ENCODE data around the gene TSPAN8. TPM values are rescaled to one million over a fixed set of nuclear protein-coding genes. Genes with fewer than 3 reads are reported as not detected.

Gene TSPAN8
- total RNA-seq, 1 donor from 2014 or later, result 2.9 TPM

DNA sequence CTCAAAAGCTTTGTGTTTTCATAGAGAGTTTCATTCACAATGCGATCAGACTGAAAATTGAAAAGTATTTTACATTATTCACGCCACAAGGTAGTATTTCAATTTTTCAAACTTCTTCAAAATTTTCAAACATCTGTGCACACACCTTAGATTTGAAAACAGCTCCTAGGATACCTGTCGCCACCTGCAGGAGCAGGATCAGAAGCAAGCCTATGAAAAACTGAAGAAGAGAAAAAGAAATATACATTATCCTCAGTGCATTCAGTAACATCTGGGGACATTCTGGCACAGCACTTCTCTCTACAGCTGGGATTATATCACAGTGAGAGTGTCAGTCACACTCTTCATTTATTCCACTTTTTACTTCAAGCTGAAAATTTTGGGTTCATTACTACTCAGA, 19.8 kb downstream of the TSPAN8 start:
- H3K4me1 ChIP-seq, result no peaks in the 10 kb centered on the region
- H3K27me3 ChIP-seq, result no peaks in the 10 kb centered on the region
- H3K27ac ChIP-seq, result no peak overlapping the region
- intact Hi-C loops (cut with DNase I), result no loop called here
- TF ChIP-seq POLR2A (IDR thresholded peaks at IDR 0.05) (no peak), POLR2AphosphoS5 (IDR thresholded peaks at IDR 0.05; ENCODE audit: insufficient read depth in 1 of 2, low read depth in 1 of 2) (no peak)
- TF ChIP-seq, protein P1, sequence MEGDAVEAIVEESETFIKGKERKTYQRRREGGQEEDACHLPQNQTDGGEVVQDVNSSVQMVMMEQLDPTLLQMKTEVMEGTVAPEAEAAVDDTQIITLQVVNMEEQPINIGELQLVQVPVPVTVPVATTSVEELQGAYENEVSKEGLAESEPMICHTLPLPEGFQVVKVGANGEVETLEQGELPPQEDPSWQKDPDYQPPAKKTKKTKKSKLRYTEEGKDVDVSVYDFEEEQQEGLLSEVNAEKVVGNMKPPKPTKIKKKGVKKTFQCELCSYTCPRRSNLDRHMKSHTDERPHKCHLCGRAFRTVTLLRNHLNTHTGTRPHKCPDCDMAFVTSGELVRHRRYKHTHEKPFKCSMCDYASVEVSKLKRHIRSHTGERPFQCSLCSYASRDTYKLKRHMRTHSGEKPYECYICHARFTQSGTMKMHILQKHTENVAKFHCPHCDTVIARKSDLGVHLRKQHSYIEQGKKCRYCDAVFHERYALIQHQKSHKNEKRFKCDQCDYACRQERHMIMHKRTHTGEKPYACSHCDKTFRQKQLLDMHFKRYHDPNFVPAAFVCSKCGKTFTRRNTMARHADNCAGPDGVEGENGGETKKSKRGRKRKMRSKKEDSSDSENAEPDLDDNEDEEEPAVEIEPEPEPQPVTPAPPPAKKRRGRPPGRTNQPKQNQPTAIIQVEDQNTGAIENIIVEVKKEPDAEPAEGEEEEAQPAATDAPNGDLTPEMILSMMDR (IDR thresholded peaks at IDR 0.05), result no peak
- no peak for DNase-seq (ENCODE audit: extremely low spot score in 2 of 2)
- no peaks in the 10 kb centered on the region for H3K36me3 ChIP-seq
- no peaks in the 10 kb centered on the region for H3K9me3 ChIP-seq
- no peak overlapping the region for H3K4me3 ChIP-seq

DNA sequence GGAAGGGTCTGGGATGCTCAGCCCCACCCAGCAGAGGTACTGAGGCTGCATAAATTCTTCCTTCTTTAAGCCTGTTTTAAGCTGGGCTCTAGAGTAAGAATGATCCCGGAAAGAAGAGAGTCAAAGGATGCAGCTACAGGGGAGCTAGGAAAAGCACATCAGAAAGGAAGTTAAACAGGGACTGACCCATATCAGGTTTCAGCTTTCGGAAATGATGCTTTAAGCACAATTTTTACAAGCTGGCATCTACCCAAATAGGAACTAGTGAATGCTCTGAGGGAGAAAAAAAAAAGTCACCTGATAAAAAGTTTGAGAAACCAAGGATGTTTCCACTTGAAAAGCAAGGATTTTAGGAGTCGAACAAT, 22.0 kb downstream of the TSPAN8 start:
- TF ChIP-seq POLR2A (IDR thresholded peaks at IDR 0.05) (no peak), POLR2AphosphoS5 (IDR thresholded peaks at IDR 0.05; ENCODE audit: insufficient read depth in 1 of 2, low read depth in 1 of 2) (no peak)
- TF ChIP-seq, protein P1 (IDR thresholded peaks at IDR 0.05), result no peak
- H3K4me1 ChIP-seq, result no peaks in the 10 kb centered on the region
- intact Hi-C loops (cut with DNase I), result no loop called here
- H3K4me3 ChIP-seq, result no peak overlapping the region
- no peaks in the 10 kb centered on the region for H3K36me3 ChIP-seq
- H3K27me3 ChIP-seq, result no peaks in the 10 kb centered on the region
- no peaks in the 10 kb centered on the region for H3K9me3 ChIP-seq
- H3K27ac ChIP-seq, result no peak overlapping the region
- DNase-seq (ENCODE audit: extremely low spot score in 2 of 2), result no peak

DNA sequence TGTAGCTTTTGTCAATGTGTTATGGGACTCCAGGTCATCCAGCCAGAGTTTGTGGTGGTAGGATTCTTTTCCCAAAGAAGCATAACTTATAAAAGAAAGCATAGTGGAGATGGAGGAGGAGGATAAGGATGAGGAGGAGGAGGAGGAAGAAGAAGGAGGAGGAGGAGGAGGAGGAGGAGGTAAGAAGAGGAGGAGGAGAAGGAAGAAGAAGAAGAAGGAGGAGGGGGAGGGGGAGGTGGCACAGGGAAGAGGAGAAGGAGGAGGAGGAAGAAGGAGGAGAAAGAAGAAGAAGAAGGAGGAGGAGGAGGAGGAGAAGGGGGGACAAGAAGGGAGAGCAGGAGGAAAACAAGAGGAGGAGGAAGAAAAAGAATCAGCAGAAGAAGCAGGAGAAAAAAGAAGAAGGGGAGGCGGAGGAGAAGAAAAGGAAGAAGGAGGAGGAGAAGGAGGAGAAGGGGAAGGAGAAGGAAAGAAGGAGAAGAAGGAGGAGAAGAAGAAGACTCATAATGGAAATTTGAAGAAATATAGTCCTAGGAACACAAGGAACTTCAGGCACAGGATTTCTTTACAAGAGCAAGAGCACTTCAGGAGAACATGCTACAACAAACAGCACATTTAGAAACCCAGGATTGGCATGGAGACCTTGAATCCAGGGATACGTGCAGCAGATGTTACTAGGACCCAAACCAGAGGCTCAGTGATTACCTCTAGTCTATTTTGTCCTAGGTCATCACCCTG, 22.6 kb downstream of the TSPAN8 start:
- Histone ChIP-seq H3K9me3 (no peaks in the 10 kb centered on the region), H3K27ac (no peak overlapping the region), H3K27me3 (no peaks in the 10 kb centered on the region), H3K4me3 (no peak overlapping the region), H3K36me3 (no peaks in the 10 kb centered on the region), H3K4me1 (no peaks in the 10 kb centered on the region)
- DNase-seq (ENCODE audit: extremely low spot score in 2 of 2), result no peak
- TF ChIP-seq POLR2A (IDR thresholded peaks at IDR 0.05) (no peak), POLR2AphosphoS5 (IDR thresholded peaks at IDR 0.05; ENCODE audit: insufficient read depth in 1 of 2, low read depth in 1 of 2) (no peak)
- TF ChIP-seq, protein P1 (IDR thresholded peaks at IDR 0.05), result no peak
- intact Hi-C loops (cut with DNase I), result no loop called here

DNA sequence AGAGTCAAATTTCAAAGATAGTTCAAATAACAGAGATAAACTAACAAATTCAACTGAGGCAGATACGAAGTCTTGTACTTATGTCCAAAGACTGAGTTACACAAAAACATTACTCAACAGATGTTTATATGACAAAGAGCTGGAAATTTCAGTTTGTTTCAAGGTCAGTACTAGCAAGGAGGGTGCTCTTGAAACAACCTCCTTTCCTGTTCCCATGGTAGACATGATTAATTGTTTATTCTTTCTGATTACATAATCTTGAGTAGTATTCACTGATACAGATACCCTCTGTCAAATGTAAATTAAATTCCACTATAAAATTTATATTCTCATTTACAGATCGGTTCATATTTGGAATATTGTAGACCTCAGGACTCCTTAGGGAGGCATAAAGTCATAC, 23.4 kb downstream of the TSPAN8 start:
- DNase-seq (ENCODE audit: extremely low spot score in 2 of 2), result no peak
- no peaks in the 10 kb centered on the region for H3K36me3 ChIP-seq
- H3K9me3 ChIP-seq, result no peaks in the 10 kb centered on the region
- no peaks in the 10 kb centered on the region for H3K27me3 ChIP-seq
- intact Hi-C loops (cut with DNase I), result no loop called here
- no peak overlapping the region for H3K27ac ChIP-seq
- H3K4me1 ChIP-seq, result no peaks in the 10 kb centered on the region
- H3K4me3 ChIP-seq, result no peak overlapping the region
- no peak for TF ChIP-seq POLR2AphosphoS5 (IDR thresholded peaks at IDR 0.05; ENCODE audit: insufficient read depth in 1 of 2, low read depth in 1 of 2)
- TF ChIP-seq, protein P1 (IDR thresholded peaks at IDR 0.05), result no peak
- no peak for TF ChIP-seq POLR2A (IDR thresholded peaks at IDR 0.05)

DNA sequence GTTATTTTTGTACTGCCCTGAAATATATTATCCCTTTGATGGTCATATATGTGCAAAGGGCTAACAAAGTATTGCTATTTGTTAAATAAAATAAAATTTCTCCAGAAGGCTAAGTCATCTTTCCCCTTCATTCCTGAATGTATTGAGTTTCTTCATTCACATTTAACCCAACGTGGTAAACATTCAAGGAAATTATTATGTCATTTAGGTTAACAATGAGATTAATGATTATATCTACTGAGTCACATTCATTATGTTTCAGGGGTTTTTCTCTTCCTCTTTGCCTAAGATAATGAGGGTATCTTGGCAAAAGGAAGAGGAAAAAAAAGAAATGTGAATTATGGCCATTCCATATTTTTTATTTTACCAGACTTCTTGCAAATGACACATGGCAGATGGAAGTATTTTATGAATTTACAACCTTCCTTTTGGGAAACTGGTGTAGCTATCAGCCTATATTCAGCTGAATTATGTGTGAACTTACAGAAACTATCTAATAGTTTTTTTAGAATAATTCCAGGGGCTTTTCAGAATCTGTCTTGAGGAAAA, 27.2 kb downstream of the TSPAN8 start:
- Histone ChIP-seq H3K27ac (no peak overlapping the region), H3K27me3 (no peaks in the 10 kb centered on the region), H3K36me3 (no peaks in the 10 kb centered on the region), H3K4me1 (no peaks in the 10 kb centered on the region), H3K9me3 (no peaks in the 10 kb centered on the region), H3K4me3 (no peak overlapping the region)
- no peak for DNase-seq (ENCODE audit: extremely low spot score in 2 of 2)
- intact Hi-C loops (cut with DNase I), result no loop called here
- TF ChIP-seq POLR2A (IDR thresholded peaks at IDR 0.05) (no peak), POLR2AphosphoS5 (IDR thresholded peaks at IDR 0.05; ENCODE audit: insufficient read depth in 1 of 2, low read depth in 1 of 2) (no peak)
- TF ChIP-seq, protein P1 (IDR thresholded peaks at IDR 0.05), result no peak
